Fibroblast of skin of right biceps (primary cell): ENCODE measurements around the gene RHBDD2.

Source experiments
- DNase-seq: peaks from one replicate; pipeline ENCODE4 v3.0.0-alpha.2; 2013

Gene RHBDD2

DNA sequence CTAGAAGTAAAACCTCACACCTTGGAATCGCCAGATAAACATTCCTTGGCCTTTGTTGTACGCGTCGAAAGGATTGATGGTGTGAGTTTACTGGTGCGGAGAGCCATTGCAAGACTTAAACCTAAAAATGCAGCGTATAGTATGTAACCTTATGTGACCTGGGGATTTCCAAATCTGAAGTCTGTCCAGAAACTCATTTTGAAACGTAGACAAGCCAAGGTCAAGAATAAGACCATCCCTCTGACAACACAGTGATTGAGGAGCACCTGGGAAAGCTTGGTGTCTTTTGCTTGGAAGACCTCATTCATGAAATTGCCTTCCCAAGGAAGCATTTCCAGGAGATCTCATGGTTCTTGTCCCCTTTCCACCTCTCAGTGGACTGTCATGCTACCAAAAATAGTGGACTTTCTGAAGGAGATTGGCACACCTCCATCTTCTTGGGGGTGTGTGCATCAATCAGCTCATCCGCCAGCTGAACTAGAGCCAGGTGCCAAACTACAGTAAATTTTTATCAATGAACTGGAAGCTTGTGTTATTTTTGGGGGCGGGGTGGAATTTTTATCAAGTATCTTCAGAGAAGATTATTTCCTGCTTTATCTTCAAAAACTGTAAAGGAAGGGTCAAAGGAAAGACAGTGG lies 44.3 kb downstream of the RHBDD2 start:
- no peak for DNase-seq

DNA sequence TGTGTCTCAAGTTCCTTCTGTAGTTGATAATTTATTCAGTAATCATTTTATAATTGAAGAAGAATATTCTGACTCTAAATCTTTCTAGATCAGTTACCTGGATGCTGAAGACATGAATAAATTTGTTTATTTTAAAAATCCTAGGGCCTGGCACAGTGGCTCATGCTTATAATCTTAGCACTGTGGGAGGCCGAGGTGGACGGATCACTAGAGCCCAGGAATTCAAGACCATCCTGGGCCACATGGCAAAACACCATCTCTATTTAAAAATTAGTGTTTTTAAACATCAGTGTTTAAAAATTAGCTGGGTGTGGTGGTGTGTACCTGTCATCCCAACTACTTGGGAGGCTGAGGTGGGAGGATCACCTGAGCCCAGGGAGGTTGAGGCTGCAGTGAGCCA lies 45.4 kb downstream of the RHBDD2 start:
- DNase-seq, result no peak

DNA sequence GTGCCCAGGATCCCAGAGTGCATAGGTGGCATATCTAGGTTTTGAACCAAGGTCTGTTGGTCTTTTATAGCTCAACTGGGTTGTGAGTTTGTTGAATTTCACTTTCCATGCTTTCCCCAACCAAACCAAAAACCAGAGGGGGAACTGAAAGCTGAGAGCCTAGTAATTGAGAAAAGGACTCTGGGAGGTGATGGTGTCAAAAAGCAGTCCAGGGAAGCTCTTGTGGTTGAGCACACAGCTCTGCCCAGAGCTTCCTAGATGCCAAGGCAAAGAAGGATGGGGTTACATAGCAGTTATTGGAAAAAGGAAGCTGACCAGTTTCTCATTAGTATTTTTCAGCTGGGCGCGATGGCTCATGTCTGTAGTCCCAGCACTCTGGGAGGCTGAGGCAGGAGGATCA lies 46.1 kb downstream of the RHBDD2 start:
- no peak for DNase-seq

DNA sequence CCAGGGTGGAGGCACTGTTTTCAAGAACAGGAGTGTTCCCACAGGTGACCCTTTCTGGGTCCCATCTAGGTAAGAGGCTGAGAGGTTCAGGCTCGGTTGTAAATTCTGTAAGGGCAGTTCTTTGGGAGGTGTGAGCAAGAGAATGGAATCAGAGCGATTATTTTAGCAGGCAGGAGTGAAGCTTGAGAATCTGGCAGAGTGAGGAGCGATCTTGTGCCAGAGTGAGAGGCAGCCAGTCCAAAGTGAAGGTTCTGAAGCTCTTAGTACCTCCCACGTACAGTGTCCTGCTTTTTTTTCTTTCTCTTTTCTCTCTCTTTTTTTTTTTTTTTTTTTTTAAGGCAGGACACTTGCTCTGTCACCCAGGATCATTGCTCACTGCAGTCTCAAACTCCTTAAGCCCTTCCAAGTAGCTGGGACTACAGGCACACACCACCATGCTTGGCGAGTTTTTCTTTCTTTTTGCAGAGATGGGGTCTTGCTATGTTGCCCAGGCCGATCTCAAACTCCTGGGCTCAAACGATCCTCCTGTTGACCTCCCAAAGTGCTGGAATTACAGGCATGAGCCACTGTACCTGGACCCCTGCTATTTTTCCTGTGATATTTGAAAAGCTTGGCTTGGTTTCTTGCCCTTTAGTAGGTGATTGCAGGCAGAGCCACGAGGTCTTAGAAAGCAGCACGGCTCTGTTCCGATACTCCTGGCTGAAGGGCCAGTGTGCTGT lies 47.0 kb downstream of the RHBDD2 start:
- no peak for DNase-seq

DNA sequence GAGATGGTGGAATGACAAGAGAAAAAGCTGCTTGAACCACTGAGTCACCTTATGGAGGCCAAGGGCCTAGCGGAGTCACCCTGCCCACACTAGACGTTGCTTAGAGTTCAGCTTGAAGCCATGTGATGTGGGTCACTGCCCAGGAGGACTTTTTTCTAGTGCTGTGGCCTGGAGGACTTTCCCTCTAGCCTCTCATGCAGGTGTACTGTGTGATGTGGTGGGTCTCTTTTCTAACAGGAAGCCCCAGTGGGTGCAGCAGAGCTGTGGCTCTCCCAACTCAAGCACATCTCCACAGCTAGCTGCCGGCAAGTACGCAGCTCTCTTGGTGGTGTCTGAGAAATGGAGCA lies 49.7 kb downstream of the RHBDD2 start:
- no peak for DNase-seq

DNA sequence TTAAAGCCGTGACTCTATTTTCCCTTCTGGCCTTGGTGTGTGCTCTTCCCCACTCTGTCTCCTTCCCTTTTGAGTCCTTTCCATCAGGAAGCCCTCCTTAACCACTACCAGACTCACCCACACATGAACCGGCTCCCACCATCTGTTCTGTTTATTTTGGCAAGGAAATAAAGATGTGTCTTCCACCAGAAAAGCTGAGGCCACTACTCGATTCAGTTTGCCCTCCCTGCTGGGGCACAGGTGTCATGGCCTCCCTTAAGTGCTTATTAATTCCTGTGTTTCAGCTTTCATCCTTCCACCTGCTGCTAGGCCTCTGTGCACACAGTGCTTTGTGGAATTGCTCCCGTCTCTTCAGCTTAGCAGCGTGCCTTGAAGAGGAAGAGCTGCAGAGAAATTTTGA lies 52.8 kb downstream of the RHBDD2 start:
- DNase-seq, result no peak

DNA sequence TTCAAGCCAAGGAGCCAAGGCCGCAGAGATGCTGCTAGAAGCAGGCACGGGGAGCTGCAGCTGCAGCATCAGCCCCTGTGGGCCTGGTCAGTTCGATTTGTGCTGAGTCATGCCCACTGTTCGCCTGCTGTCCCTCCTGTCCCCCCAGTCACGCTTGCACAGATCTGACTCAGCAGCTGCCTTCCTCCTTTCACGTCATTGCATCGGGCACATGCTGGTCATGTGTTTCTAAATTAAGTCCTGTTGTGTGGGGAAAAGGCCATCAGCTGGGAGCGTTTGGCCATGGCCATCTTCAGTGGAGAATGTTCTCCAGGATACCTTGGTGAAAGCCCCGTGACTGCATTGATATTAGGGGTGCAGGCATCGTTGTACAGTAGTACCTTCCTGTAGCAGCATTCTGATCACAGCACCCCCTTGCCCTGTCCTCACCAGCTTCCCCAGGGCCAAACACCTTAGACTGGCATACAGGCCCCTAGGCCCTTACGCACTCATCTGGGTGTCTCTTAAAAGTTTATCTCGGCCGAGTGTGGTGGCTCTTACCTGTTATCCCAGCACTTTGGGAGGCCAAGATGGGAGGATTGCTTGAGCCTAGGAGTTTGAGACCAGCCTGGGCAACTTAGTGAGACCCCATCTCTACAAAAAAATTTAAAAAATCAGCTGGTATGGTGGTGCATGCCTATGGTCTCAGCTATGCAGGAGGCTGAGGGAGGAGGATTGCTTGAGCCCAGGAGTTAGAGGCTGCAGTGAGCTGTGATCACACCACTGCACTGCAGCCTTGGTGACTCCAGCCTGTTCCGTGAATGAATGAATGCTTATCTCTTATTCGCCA lies 59.3 kb downstream of the RHBDD2 start:
- DNase-seq, result peak; percentile 89
